PC-9 (cell line): ENCODE results near the gene RUNX2. TPM values are rescaled to one million over a fixed set of nuclear protein-coding genes. Genes with fewer than 3 reads are reported as not detected.

ENCODE experiments used
- BruUV-seq: library from RNA; stranded (reverse); fragments of 400-500 nt; replicated peaks from 2 replicates; lab custom pipeline; 2021; lab: Mats Ljungman, UMichigan
- CTCF ChIA-PET: fragments of 300-600 bp; sonication (Branson Sonifier 250); formaldehyde crosslinking; loops from one replicate; lab custom pipeline; 2022; ENCODE audit warnings: antibody characterized with exemption; lab: Charles Lee
- POLR2A ChIA-PET: fragments of 300-600 bp; sonication (Branson Sonifier 250); formaldehyde crosslinking; loops from one replicate; lab custom pipeline; 2022; ENCODE audit warnings: antibody characterized with exemption; ENCODE audit not compliant: unreplicated experiment; lab: Charles Lee
- DNase-seq, 2 experiments: peaks; one replicate each; pipeline versions ENCODE4 v3.0.0 to v3.0.0-alpha.2; 2015 to 2022; ENCODE audit warnings: mixed read lengths in 1 of 2
- H2AFZ ChIP-seq: fragments of 200-600 bp; sonication (generic); 2 replicates; pipeline ENCODE4 v1.8.1; 2017; ENCODE audit warnings: antibody characterized with exemption
- H3F3A ChIP-seq: fragments of 200-600 bp; sonication (generic); 2 replicates; pipeline ENCODE4 v1.8.1; 2017; ENCODE audit warnings: antibody characterized with exemption, mild to moderate bottlenecking, low read depth; ENCODE audit not compliant: insufficient read depth
- H3K27ac ChIP-seq: fragments of 200-600 bp; sonication (generic); 2 replicates; pipeline ENCODE4 v1.6.1; 2016; ENCODE audit warnings: mixed run types
- H3K27me3 ChIP-seq: fragments of 200-600 bp; sonication (generic); 2 replicates; pipeline ENCODE4 v1.6.1; 2016; ENCODE audit warnings: low read depth, mixed run types; ENCODE audit not compliant: insufficient read depth
- H3K36me3 ChIP-seq: fragments of 200-600 bp; sonication (generic); 2 replicates; pipeline ENCODE4 v1.6.1; 2016; ENCODE audit warnings: low read depth, mixed run types
- H3K4me1 ChIP-seq: fragments of 200-600 bp; sonication (generic); replicated peaks from 2 replicates; pipeline ENCODE4 v1.6.1; 2016; ENCODE audit warnings: mixed run types; ENCODE audit not compliant: insufficient read depth
- H3K4me2 ChIP-seq: fragments of 200-600 bp; sonication (generic); 2 replicates; pipeline ENCODE4 v1.6.1; 2017; ENCODE audit warnings: mixed run types
- H3K4me3 ChIP-seq: fragments of 200-600 bp; sonication (generic); 2 replicates; pipeline ENCODE4 v1.6.1; 2016; ENCODE audit warnings: mixed run types
- H3K79me2 ChIP-seq: fragments of 200-600 bp; sonication (generic); 2 replicates; pipeline ENCODE4 v1.6.1; 2017; ENCODE audit warnings: low read depth, mixed run types
- H3K9me2 ChIP-seq: fragments of 200-600 bp; sonication (generic); 2 replicates; pipeline ENCODE4 v1.8.1; 2017; ENCODE audit warnings: mild to moderate bottlenecking; ENCODE audit not compliant: insufficient read depth
- H3K9me3 ChIP-seq: fragments of 200-600 bp; sonication (generic); 2 replicates; pipeline ENCODE4 v1.8.1; 2016; ENCODE audit warnings: low read depth; ENCODE audit not compliant: insufficient read depth
- H4K20me1 ChIP-seq: fragments of 200-600 bp; sonication (generic); 2 replicates; pipeline ENCODE4 v1.8.1; 2017; ENCODE audit not compliant: insufficient read depth
- EZH2 ChIP-seq: fragments of 200-600 bp; sonication (generic); IDR thresholded peaks from 2 replicates; pipeline ENCODE4 v1.8.0; 2017; ENCODE audit warnings: antibody characterized with exemption, low read depth
- intact Hi-C: fragments of 100-400 bp; cut with micrococcal nuclease; formaldehyde crosslinking; loops from one replicate; pipeline ENCODE4 v1.10.0; 2022; ENCODE audit not compliant: unreplicated experiment
- total RNA-seq: library from RNA; stranded (reverse); gene quantifications from 2 replicates; pipeline ENCODE4 v1.2.3, GENCODE V29; 2021
- TF ChIP-seq, protein P1 (sequence below): fragments of 200-600 bp; sonication (generic); conservative IDR thresholded peaks from 2 replicates; pipeline ENCODE4 v1.6.1; 2017; ENCODE audit warnings: mixed run types, antibody characterized with exemption, mild to moderate bottlenecking, moderate library complexity

RUNX2 gene
- total RNA-seq, 1 experiment from 2014 or later: 12.5 TPM

DNA sequence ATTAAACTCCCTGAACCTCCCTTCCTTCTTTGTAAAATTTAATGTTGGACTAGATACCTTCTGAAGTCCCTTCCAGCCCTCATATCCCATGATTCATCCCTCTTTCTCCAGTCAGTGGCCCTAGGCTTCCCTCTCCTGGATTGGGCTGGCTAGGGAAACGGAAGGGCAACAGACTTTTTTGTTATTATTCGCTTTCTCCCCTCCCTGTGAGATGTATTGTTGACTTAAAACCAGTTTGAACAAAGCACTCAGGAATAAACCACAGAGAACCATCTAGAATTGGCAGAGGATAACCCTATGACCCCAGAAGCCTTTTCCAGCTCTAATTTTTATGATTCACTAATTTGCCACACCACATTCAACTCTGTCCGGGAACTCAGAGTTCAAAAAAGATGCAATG is 289.3 kb downstream of the RUNX2 start:
- no peak overlapping the region for H3K27ac ChIP-seq
- H4K20me1 ChIP-seq: no peaks in the 10 kb centered on the region; the same call in 1 of the 2 replicates
- POLR2A ChIA-PET: no interaction called here
- no peak overlapping the region for H3K4me3 ChIP-seq
- no peak for DNase-seq
- H3K9me2 ChIP-seq: no peaks in the 10 kb centered on the region
- CTCF ChIA-PET: no interaction called here
- H3K79me2 ChIP-seq: no peaks in the 10 kb centered on the region
- H2AFZ ChIP-seq: no peak overlapping the region
- H3K9me3 ChIP-seq: 0 out of 2 replicates have a peak, but pooled peaks cover 4% of the 10 kb centered on the region
- H3F3A ChIP-seq: peaks cover 8% of the 10 kb centered on the region; the same call in 1 of the 2 replicates
- intact Hi-C loops: no loop called here
- no peak for TF ChIP-seq EZH2
- TF ChIP-seq, protein P1, sequence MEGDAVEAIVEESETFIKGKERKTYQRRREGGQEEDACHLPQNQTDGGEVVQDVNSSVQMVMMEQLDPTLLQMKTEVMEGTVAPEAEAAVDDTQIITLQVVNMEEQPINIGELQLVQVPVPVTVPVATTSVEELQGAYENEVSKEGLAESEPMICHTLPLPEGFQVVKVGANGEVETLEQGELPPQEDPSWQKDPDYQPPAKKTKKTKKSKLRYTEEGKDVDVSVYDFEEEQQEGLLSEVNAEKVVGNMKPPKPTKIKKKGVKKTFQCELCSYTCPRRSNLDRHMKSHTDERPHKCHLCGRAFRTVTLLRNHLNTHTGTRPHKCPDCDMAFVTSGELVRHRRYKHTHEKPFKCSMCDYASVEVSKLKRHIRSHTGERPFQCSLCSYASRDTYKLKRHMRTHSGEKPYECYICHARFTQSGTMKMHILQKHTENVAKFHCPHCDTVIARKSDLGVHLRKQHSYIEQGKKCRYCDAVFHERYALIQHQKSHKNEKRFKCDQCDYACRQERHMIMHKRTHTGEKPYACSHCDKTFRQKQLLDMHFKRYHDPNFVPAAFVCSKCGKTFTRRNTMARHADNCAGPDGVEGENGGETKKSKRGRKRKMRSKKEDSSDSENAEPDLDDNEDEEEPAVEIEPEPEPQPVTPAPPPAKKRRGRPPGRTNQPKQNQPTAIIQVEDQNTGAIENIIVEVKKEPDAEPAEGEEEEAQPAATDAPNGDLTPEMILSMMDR: no peak
- H3K36me3 ChIP-seq: no peaks in the 10 kb centered on the region
- H3K4me2 ChIP-seq: no peak overlapping the region
- no TSS peak for BruUV-seq
- H3K4me1 ChIP-seq: peaks cover 14% of the 10 kb centered on the region
- H3K27me3 ChIP-seq: no peaks in the 10 kb centered on the region

DNA sequence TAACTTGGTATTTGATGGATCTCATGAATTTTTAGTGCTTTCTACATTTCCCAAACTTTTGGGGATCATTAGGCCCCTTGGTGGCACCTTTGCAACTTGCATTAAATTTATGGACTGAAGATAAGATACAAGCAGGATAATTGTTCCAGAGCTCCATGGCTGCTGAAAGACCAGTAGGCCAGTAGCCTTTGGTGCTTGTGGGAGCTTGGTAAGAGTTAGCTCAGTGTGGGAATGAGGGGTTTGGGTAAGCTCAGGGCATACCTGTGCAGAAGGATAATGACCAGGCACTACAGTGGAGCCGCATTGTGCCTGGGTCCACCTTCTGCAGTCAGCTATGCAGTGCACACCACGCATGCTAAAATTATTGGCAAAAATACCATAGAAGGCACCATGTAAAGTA is 290.1 kb downstream of the RUNX2 start:
- H3K9me3 ChIP-seq: no peaks in the 10 kb centered on the region
- DNase-seq: no peak
- intact Hi-C loops: no loop called here
- no peaks in the 10 kb centered on the region for H3K27me3 ChIP-seq
- peaks cover 8% of the 10 kb centered on the region; the same call in 1 of the 2 replicates for H3F3A ChIP-seq
- H3K27ac ChIP-seq: no peak overlapping the region
- H3K4me2 ChIP-seq: no peak overlapping the region
- no peaks in the 10 kb centered on the region for H3K9me2 ChIP-seq
- H3K36me3 ChIP-seq: no peaks in the 10 kb centered on the region
- ChIA-PET POLR2A (no interaction called here), CTCF (no interaction called here)
- no peaks in the 10 kb centered on the region; the same call in 1 of the 2 replicates for H4K20me1 ChIP-seq
- H3K4me1 ChIP-seq: peaks cover 14% of the 10 kb centered on the region
- H2AFZ ChIP-seq: no peak overlapping the region
- no peak for TF ChIP-seq EZH2
- TF ChIP-seq, protein P1: no peak
- no TSS peak for BruUV-seq
- H3K79me2 ChIP-seq: no peaks in the 10 kb centered on the region
- H3K4me3 ChIP-seq: no peak overlapping the region

DNA sequence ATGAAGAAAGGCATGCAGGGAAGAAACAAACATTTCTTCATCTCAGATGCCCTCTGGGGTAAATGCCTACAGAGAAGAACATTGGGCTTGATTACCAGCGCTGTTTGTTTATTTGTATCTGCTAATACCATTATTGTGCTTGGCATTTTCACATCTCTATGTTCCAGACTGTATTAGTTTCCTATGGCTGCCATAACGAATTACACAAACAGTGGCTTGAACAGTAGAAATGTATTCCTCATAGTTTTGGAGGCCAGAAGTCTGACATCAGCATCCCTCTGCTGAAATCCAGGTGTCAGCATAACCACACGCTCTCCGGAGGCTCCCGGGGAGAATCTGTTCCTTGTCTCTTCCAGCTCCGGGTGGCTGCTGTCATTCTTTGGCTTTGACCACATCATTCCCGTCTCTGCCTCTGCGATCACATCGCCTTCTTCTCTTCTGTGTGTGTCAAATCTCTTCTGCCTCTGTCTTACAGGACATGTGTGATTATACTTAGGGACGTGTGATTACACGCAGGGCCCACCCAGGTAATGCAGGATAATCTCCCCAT is 291.2 kb downstream of the RUNX2 start:
- no peaks in the 10 kb centered on the region; the same call in 1 of the 2 replicates for H4K20me1 ChIP-seq
- H3K4me2 ChIP-seq: no peak overlapping the region
- no peaks in the 10 kb centered on the region for H3K79me2 ChIP-seq
- intact Hi-C loops: no loop called here
- no peaks in the 10 kb centered on the region for H3K9me3 ChIP-seq
- H2AFZ ChIP-seq: no peak overlapping the region
- no peaks in the 10 kb centered on the region for H3K27me3 ChIP-seq
- no peak for DNase-seq
- H3K9me2 ChIP-seq: no peaks in the 10 kb centered on the region
- H3K4me3 ChIP-seq: no peak overlapping the region
- CTCF ChIA-PET: interaction anchor here (0.6 kb wide), 1 partner anchor 570 kb away, joined by 3 read pairs; no protein-coding TSS in a partner anchor
- no peak overlapping the region for H3K27ac ChIP-seq
- BruUV-seq: no TSS peak
- POLR2A ChIA-PET: no interaction called here
- peaks cover 14% of the 10 kb centered on the region for H3K4me1 ChIP-seq
- TF ChIP-seq, protein P1: no peak
- TF ChIP-seq EZH2: no peak
- no peaks in the 10 kb centered on the region for H3K36me3 ChIP-seq
- peaks cover 8% of the 10 kb centered on the region; the same call in 1 of the 2 replicates for H3F3A ChIP-seq
